ENCODE data around the gene CREB1. TPM values are rescaled to one million over a fixed set of nuclear protein-coding genes. Genes with fewer than 3 reads are reported as not detected.

Gene CREB1
- total RNA-seq, 6 experiments from 2014 or later: 10.1 to 22.6 (median 16.8) TPM

DNA sequence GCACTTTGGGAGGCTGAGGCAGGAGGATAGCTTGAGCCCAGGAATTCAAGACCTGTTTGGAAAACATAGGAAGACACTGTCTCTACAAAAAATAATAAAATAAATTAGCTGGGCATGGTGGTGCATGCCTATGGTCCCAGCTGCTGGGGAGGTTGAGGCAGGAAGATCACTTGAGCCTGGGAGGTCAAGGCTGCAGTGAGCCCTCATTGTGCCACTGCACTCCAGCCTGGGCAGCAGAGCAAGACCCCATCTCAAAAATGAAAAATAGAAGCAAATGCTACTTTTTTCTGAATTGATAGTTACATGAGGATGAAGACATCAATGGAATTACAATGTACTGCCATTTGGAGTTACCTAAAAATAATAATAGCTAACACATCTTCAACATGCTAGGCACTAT is 63.5 kb downstream of the CREB1 start:
- Histone ChIP-seq H3K4me1 (no peaks in the 10 kb centered on the region), H3K27ac (no peak overlapping the region), H3K4me3 (no peak overlapping the region), H3K27me3 (no peaks in the 10 kb centered on the region), H3K36me3 (peaks cover 0 to 6% (median 0%) of the 10 kb centered on the region in 4 donors), H3K9me3 (peaks cover 0 to 6% (median 0%) of the 10 kb centered on the region in 4 donors)
- no peak for ATAC-seq
- DNase-seq: no peak
- intact Hi-C loops (cut with DNase I): no loop called here
- no peak for TF ChIP-seq POLR2A (IDR thresholded peaks at IDR 0.05)
- TF ChIP-seq, protein P1, sequence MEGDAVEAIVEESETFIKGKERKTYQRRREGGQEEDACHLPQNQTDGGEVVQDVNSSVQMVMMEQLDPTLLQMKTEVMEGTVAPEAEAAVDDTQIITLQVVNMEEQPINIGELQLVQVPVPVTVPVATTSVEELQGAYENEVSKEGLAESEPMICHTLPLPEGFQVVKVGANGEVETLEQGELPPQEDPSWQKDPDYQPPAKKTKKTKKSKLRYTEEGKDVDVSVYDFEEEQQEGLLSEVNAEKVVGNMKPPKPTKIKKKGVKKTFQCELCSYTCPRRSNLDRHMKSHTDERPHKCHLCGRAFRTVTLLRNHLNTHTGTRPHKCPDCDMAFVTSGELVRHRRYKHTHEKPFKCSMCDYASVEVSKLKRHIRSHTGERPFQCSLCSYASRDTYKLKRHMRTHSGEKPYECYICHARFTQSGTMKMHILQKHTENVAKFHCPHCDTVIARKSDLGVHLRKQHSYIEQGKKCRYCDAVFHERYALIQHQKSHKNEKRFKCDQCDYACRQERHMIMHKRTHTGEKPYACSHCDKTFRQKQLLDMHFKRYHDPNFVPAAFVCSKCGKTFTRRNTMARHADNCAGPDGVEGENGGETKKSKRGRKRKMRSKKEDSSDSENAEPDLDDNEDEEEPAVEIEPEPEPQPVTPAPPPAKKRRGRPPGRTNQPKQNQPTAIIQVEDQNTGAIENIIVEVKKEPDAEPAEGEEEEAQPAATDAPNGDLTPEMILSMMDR (IDR thresholded peaks at IDR 0.05): no peak

DNA sequence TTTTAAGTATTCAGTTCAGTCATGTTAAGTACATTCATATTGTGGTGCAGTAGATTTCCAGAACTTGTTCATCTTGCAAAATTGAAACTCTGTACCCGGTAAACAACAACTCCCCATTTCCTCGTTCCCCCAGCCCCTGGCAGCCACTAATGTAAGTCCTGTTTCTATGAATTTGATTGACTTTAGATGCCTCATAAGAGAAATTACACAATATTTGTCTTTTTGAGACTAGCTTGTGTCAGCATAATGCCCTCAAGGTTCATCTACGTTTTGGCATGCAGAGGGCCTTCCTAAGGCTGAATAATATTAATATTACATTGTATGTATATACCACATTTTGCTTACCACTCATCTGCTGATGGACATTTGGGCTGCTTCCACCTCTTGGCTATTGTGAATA is 64.5 kb downstream of the CREB1 start:
- Histone ChIP-seq H3K36me3 (peaks cover 0 to 6% (median 0%) of the 10 kb centered on the region in 4 donors), H3K4me1 (no peaks in the 10 kb centered on the region), H3K27ac (peak overlapping the region in 1 of 3 donors; percentile 25), H3K4me3 (no peak overlapping the region), H3K9me3 (peaks cover 0 to 6% (median 0%) of the 10 kb centered on the region in 4 donors), H3K27me3 (no peaks in the 10 kb centered on the region)
- ATAC-seq: peak; percentile 49 to 93 (median 76)
- peak in 1 of 3 donors; percentile 34 for DNase-seq
- no peak for TF ChIP-seq POLR2A (IDR thresholded peaks at IDR 0.05)
- TF ChIP-seq, protein P1 (IDR thresholded peaks at IDR 0.05): no peak
- intact Hi-C loops (cut with DNase I): no loop called here
- 15% methylated on average over 3 of the region's 3 CpGs for WGBS (ENCODE audit: insufficient coverage, low coverage, low lambda C conversion rate, missing lambda C conversion rate)

DNA sequence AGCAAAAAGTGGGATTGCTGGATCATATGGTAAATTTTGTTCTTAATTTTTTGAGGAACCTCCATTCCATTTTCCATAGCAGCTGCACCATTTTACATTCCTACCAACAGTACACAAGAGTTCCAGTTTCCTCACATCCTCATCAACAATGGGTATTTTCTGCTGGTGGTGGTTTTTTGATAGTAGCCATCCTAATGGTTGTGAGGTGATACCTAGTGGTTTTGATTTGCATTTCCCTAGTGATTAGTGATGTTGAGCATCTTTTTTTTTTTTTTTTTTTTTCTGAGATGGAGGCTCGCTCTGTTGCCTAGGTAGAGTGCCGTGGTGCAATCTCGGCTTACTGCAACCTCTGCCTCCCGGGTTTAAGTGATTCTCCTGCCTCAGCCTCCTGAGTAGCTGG is 65.0 kb downstream of the CREB1 start:
- WGBS (ENCODE audit: insufficient coverage, low coverage, low lambda C conversion rate, missing lambda C conversion rate): no CpG with 5 or more reads among the region's 4 CpGs
- Histone ChIP-seq H3K4me1 (no peaks in the 10 kb centered on the region), H3K27ac (no peak overlapping the region), H3K9me3 (peaks cover 0 to 6% (median 0%) of the 10 kb centered on the region in 4 donors), H3K4me3 (no peak overlapping the region), H3K36me3 (peaks cover 0 to 6% (median 0%) of the 10 kb centered on the region in 4 donors), H3K27me3 (no peaks in the 10 kb centered on the region)
- no peak for DNase-seq
- no peak for TF ChIP-seq POLR2A (IDR thresholded peaks at IDR 0.05)
- TF ChIP-seq, protein P1 (IDR thresholded peaks at IDR 0.05): no peak
- no peak for ATAC-seq
- intact Hi-C loops (cut with DNase I): no loop called here

DNA sequence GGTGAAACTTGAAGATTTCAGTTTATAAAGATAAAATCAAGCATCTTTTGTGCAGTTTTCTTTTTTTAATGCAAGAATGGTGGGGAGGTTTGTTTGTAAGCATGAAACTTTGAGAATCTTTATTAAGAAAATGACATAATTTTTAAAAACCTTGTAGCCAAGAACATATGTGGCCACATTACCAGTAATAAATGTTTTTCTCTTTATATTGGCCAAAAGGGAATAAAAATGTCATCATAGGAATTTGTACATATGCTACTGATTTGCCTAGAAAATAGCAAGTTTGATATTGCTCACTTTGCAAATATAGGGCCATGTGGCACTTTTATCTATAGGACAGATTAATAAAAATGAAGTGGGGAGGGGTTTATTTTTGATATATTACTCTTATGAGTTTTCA is 69.9 kb downstream of the CREB1 start:
- no peak overlapping the region for H3K4me3 ChIP-seq
- peaks cover 0 to 6% (median 0%) of the 10 kb centered on the region in 4 donors for H3K36me3 ChIP-seq
- no peaks in the 10 kb centered on the region for H3K27me3 ChIP-seq
- H3K27ac ChIP-seq: no peak overlapping the region
- intact Hi-C loops (cut with DNase I): no loop called here
- DNase-seq (no peak), ATAC-seq (no peak)
- no peaks in the 10 kb centered on the region for H3K4me1 ChIP-seq
- H3K9me3 ChIP-seq: no peaks in the 10 kb centered on the region
- TF ChIP-seq POLR2A (IDR thresholded peaks at IDR 0.05): no peak
- TF ChIP-seq, protein P1 (IDR thresholded peaks at IDR 0.05): no peak

DNA sequence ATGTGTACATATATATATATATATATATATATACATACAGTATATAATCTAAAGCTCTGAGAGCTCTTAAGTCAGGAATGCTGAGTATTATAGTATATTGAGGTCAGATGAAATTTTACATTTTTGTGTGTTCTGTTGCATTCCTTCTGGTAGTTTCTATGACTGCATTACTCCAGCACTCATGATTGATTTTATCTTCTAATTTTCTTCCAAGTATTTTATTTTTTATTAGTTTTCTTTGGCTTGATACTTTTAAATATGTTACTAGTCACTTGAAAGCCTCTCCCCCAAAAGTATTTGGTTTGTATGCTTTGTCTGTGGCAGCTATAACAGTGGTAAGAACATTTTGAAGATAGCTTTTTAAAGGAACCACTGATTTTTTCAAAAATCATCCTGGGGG is 70.5 kb downstream of the CREB1 start:
- H3K4me1 ChIP-seq: no peaks in the 10 kb centered on the region
- H3K36me3 ChIP-seq: peaks cover 0 to 6% (median 0%) of the 10 kb centered on the region in 4 donors
- TF ChIP-seq POLR2A (IDR thresholded peaks at IDR 0.05): no peak
- TF ChIP-seq, protein P1 (IDR thresholded peaks at IDR 0.05): no peak
- intact Hi-C loops (cut with DNase I): no loop called here
- DNase-seq (no peak), ATAC-seq (no peak)
- H3K27ac ChIP-seq: no peak overlapping the region
- no peaks in the 10 kb centered on the region for H3K27me3 ChIP-seq
- no peak overlapping the region for H3K4me3 ChIP-seq
- H3K9me3 ChIP-seq: no peaks in the 10 kb centered on the region
